OCI-M2 (cell line): ENCODE data around the gene ZDHHC8.

ENCODE experiments used
- DNase-seq: peaks from one replicate; lab custom pipeline; 2025; ENCODE audit not compliant: unreplicated experiment; lab: John Stamatoyannopoulos, UW

Gene ZDHHC8

GRCh38 chr22:20177217-20177911, 45.8 kb downstream of the ZDHHC8 start:
- no peak for DNase-seq

- DNase-seq = no peak
Observed at GRCh38 chr22:20178075-20178914, 46.7 kb downstream of the ZDHHC8 start.

- DNase-seq = no peak
Observed at GRCh38 chr22:20178915-20179227, 47.3 kb downstream of the ZDHHC8 start.

- DNase-seq = no peak
Observed at GRCh38 chr22:20179455-20180244, 48.0 kb downstream of the ZDHHC8 start.

GRCh38 chr22:20180245-20180630, 48.6 kb downstream of the ZDHHC8 start:
- no peak for DNase-seq

- DNase-seq = no peak
Observed at GRCh38 chr22:20180640-20181039, 49.0 kb downstream of the ZDHHC8 start.

GRCh38 chr22:20181194-20181883, 49.7 kb downstream of the ZDHHC8 start:
- DNase-seq = no peak

GRCh38 chr22:20181884-20182236, 50.3 kb downstream of the ZDHHC8 start:
- DNase-seq = no peak

GRCh38 chr22:20182365-20182764, 50.8 kb downstream of the ZDHHC8 start:
- DNase-seq = no peak

GRCh38 chr22:20183101-20183500, 51.5 kb downstream of the ZDHHC8 start:
- DNase-seq = no peak

- no peak for DNase-seq
Observed at GRCh38 chr22:20183823-20184222, 52.2 kb downstream of the ZDHHC8 start.

- DNase-seq = no peak
Observed at GRCh38 chr22:20184501-20185165, 53.0 kb downstream of the ZDHHC8 start.

- DNase-seq = no peak
Observed at GRCh38 chr22:20185750-20186149, 54.1 kb downstream of the ZDHHC8 start.

GRCh38 chr22:20186183-20186870, 54.7 kb downstream of the ZDHHC8 start:
- DNase-seq = no peak

GRCh38 chr22:20186871-20187546, 55.4 kb downstream of the ZDHHC8 start:
- no peak for DNase-seq

GRCh38 chr22:20187777-20188566, 56.4 kb downstream of the ZDHHC8 start:
- no peak for DNase-seq

GRCh38 chr22:20188567-20188877, 56.9 kb downstream of the ZDHHC8 start:
- DNase-seq = no peak

- no peak for DNase-seq
Observed at GRCh38 chr22:20191000-20191515, 59.5 kb downstream of the ZDHHC8 start.

- DNase-seq = no peak
Observed at GRCh38 chr22:20191803-20192202, 60.2 kb downstream of the ZDHHC8 start.
